NCI-H2196 treated with DMSO at 0.1 percent for 48 hours (cell line): Measurements from ENCODE around the gene RRN3.
"Not testable (repeated sequence)": the region's sequence is repeated elsewhere in the genome, so short reads cannot be mapped to it uniquely, and the experiment has no call there.

Source experiments
- DNase-seq: peaks from one replicate; lab custom pipeline; 2025; ENCODE audit not compliant: unreplicated experiment; lab: John Stamatoyannopoulos, UW

Gene RRN3

GRCh38 chr16:15052747-15053476 lies 41.2 kb downstream of the RRN3 start:
- DNase-seq, result no peak

DNA sequence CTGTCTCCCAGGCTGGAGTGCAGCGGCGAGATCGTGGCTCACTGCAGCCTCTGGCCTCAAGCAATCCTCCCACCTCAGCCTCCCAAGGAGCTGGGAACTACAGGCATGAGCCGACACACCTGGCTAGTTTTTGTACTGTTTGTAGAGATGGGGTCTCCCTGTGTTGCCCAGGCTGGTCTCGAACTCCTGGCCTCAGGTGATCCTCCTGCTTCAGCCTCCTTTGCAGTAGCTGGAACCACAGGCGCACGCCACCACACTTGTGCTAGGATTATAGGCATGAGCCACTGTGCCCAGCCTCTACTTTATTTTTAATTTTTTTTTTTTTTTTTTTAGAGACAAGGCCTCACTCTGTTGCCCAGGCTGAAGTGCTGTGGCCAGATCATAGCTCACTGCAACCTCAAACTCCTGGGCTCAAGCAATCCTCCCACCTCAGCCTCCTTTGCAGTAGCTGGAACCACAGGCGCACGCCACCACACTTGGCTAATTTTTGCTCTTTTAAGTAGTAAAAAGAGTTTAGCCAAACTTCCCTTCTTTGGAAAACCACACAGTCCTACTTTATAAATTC lies 42.6 kb downstream of the RRN3 start:
- DNase-seq, result no peak

GRCh38 chr16:15050440-15050839 lies 43.6 kb downstream of the RRN3 start:
- DNase-seq, result not testable (repeated sequence)

GRCh38 chr16:15049581-15050180 lies 44.4 kb downstream of the RRN3 start:
- DNase-seq, result no peak

DNA sequence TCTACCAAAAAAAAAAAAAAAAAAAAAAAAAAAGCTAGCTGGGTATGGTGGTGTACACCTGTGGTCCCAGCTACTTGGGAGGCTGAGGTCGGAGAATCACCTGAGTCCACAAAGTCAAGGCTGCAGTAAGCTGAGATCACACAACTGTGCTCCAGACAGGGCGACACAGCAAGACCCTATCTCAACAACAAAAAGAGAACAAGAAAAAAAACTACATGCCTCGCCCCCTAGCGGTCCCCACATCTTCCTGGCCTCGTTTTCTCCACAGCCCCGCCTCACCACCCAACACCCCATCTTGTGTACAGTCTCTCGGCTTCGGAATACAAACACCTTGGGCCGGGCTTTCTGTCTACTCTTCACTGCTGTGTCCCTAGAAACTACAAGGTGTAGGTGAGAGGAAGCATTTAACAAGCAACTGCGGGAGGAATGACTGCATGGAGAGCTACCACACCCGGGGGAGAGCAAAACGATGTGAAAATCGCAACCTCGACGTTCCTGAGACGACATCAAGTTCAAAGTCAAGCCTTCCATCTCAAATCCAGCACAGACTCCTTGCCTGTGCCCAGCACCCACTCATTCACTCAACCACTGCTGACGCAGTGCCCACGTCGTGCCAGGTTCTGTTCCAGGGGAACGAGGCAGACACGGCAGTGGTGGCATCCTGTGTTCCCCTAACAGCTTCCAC lies 47.2 kb downstream of the RRN3 start:
- DNase-seq, result no peak

DNA sequence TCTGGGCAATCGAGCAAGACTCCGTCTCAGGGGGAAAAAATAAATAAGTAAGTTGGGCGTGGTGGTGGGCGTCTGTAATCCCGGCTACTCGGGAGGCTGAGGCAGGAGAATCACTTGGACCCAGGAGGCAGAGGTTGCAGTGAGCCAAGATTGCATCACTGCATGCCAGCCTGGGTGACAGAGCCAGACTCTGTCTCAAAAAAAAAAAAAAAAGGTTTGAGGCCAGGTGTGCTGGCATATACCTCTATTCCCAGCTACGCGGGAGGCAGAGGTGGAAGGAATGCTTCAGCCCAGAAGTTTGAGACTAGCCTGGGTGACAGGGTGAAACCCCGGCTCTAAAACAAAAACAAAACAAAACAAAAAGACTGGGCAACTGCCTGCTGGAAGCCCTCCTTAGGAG lies 48.8 kb downstream of the RRN3 start:
- not testable (repeated sequence) for DNase-seq

DNA sequence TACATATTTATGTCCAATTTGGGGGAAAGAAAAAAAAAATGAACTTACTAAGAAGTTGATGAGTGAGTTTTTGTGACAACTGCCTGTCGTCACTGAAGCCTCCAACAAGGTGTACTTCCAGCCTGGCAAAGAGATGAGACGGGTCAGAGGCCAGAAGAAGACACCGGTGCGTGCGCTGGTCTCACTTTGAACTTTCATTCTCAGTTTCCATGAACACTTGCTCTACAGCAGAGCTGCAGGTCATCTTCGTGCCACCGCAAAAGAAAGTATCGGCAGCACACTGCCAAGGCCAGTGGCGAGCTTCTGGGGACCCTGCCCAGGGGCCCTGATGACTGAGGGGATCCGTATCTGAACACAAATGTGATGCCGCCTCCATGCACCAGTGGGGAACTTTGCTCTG lies 49.8 kb downstream of the RRN3 start:
- no peak for DNase-seq

GRCh38 chr16:15043344-15043743 lies 50.7 kb downstream of the RRN3 start:
- no peak for DNase-seq

- DNase-seq, result no peak
These were observed 52.6 kb downstream of the RRN3 start for GRCh38 chr16:15041271-15042004.

- DNase-seq, result no peak
These were observed 55.4 kb downstream of the RRN3 start for GRCh38 chr16:15038689-15039088.

DNA sequence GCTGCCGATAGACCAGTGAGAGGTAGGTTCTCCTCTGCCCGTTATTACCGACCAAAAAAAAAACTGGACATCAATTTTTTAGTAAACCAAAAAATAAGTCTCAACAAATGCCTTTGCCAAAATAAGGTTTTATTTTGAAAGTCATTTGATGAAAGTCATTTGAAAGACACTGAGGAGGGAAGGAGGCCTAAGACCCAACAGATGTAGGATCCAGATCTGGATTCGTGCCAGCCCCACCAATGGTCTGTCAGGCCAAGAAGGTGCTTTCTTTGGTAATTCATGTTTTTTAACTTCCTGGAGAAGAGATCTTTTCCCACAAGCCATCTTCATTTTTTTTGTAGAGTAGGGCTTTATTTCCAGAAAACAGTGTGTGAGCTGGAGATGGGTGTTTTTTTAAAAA lies 56.3 kb downstream of the RRN3 start:
- DNase-seq, result no peak

GRCh38 chr16:15037003-15037402 lies 57.1 kb downstream of the RRN3 start:
- no peak for DNase-seq

DNA sequence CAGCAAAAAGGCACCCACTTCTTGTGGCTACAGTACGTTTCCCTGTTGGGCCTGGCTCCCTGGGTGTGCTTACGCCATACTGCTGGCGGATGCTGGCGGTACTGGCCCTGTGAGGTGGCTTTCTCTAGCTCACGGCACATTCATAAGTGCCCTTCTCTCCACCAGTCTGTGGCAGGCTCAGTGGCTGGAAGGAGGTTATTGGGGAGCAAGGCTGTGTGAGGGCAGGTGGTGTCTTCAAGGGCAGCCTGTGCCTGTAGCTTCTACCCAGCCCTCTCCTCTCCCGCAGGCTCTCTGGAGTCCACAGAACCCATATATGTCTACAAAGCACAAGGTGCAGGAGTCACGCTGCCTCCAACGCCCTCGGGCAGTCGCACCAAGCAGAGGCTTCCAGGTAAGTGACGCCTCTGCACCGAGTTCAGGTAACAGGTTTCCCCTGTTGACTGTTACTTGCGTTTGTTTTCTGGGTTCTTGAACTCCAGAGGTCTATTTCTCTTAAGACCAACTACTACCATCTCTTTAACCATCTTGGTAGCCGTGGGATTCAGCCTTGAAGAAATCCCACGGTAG lies 58.8 kb downstream of the RRN3 start:
- no peak for DNase-seq

GRCh38 chr16:15034266-15035162 lies 59.6 kb downstream of the RRN3 start:
- DNase-seq, result no peak

- no peak for DNase-seq
These were observed 60.8 kb downstream of the RRN3 start for GRCh38 chr16:15033309-15033707.

- DNase-seq, result no peak
These were observed 61.3 kb downstream of the RRN3 start for GRCh38 chr16:15032547-15033308.

DNA sequence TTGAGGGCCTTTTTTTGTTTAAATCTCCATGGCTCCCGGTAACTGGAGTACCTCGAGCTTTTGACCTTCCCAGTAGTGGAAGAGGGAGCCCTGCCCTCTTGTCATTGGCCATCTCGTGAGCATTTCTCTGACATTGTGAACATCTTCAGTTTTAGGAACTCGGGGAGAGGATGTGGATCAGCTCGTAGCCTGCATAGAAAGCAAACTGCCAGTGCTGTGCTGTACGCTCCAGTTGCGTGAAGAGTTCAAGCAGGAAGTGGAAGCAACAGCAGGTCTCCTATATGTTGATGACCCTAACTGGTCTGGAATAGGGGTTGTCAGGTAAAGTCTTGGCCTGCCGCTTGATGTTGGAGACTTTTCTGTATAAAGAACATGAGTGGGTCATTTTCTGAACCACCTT lies 62.5 kb downstream of the RRN3 start:
- no peak for DNase-seq

DNA sequence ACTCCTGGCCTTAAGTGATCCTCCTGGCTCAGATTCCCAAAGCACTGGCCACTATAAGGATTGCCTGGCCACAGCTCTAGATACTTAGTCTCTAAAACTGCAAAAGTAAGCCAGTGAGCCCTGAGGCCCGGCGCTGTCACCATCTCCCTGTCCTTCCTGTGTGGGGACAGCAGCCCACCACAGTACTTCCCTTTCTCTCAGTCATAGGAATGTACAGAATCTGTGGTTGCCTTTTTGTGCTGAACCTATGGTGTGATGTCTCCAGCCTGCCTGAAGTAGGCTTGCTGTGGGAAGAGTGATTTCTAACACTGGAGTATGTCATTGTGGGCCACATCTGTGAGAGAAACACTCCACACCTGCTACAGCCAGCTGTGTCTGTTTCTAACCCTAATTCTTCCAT lies 62.9 kb downstream of the RRN3 start:
- no peak for DNase-seq

- not testable (repeated sequence) for DNase-seq
These were observed 64.3 kb downstream of the RRN3 start for GRCh38 chr16:15029749-15030148.
